ENCODE results near the gene TIGAR. TPM values are rescaled to one million over a fixed set of nuclear protein-coding genes. Genes with fewer than 3 reads are reported as not detected.

Gene TIGAR
- total and polyA plus RNA-seq, 2 of the 8 experiments (the other 6 are each of a cell fraction or from before 2014, with no cell fraction given) = 3.8 to 26.4 TPM

- 88% methylated on average over 16 of the region's 16 CpGs; no CpG with 5 or more reads in 1 of the 2 experiments for WGBS, 2 experiments (ENCODE audit: extremely low coverage in 1 of 2, insufficient coverage in 1 of 2, insufficient read length in 1 of 2, insufficient replicate concordance in 2 of 2, low coverage in 1 of 2, low lambda C conversion rate in 2 of 2, missing lambda C conversion rate in 1 of 2)
- CTCF ChIA-PET (ENCODE audit: partially characterized antibody) = interaction anchor here (0.7 to 3.4 kb wide), 7 partner anchors 9 to 406 kb away, joined by 3 to 20 read pairs (median 3); no protein-coding TSS in a partner anchor
- Histone ChIP-seq H3K9ac (replicated peaks in 1 of 4; ENCODE audit: extremely low read depth in 1 of 4, low read depth in 3 of 4, low read length in 3 of 4) (no peak overlapping the region; a peak in 1 of 7 replicates), H3K27ac (ENCODE audit: low read depth, low read length) (no peak overlapping the region), H3K4ac (replicated peaks; ENCODE audit: insufficient read length, low read depth, low read length) (no peak overlapping the region), H2BK15ac (ENCODE audit: low read length) (no peak overlapping the region), H3K56ac (replicated peaks; ENCODE audit: insufficient read length, low read depth, low read length) (no peak overlapping the region), H4K20me1 (replicated peaks in 1 of 2; ENCODE audit: control insufficient read depth in 1 of 2, insufficient read depth in 2 of 2, low read length in 2 of 2) (peaks cover 43 to 55% of the 10 kb centered on the region in 2 experiments), H2AFZ (ENCODE audit: low read length) (no peak overlapping the region), H3K36me3 (ENCODE audit: control insufficient read depth in 2 of 4, insufficient read depth in 4 of 4, low read length in 3 of 4) (peaks cover 21 to 92% (median 63%) of the 10 kb centered on the region in 4 experiments), H4K8ac (ENCODE audit: extremely low read depth, insufficient read depth, low read length) (no peak overlapping the region; the same call in 1 of the 2 replicates), H2BK12ac (ENCODE audit: low read depth, low read length) (no peak overlapping the region), H2BK20ac (ENCODE audit: low read length) (no peak overlapping the region), H3K4me3 (ENCODE audit: extremely low read depth in 1 of 4, insufficient read depth in 2 of 4, low read depth in 3 of 4, low read length in 4 of 4) (no peak overlapping the region), H3K23ac (ENCODE audit: insufficient read length) (no peak overlapping the region), H4K91ac (replicated peaks; ENCODE audit: insufficient read length, low read length) (no peak overlapping the region), H2BK120ac (replicated peaks; ENCODE audit: low read depth, low read length) (no peak overlapping the region), H3K14ac (ENCODE audit: insufficient read length) (no peak overlapping the region), H2BK5ac (ENCODE audit: low read depth, low read length) (no peak overlapping the region), H3K79me1 (ENCODE audit: low read depth, low read length) (peaks cover 11% of the 10 kb centered on the region), H3K4me2 (ENCODE audit: insufficient read depth in 1 of 2, low read depth in 2 of 2, low read length in 2 of 2) (no peak overlapping the region), H3K79me2 (ENCODE audit: control insufficient read depth in 1 of 2, insufficient read depth in 2 of 2, low read length in 2 of 2) (peaks cover 3 to 81% of the 10 kb centered on the region in 2 experiments; a peak in 3 of 4 replicates), H3K23me2 (ENCODE audit: low read depth, low read length) (no peaks in the 10 kb centered on the region), H3K27me3 (replicated peaks in 1 of 4; ENCODE audit: control insufficient read depth in 3 of 4, extremely low read depth in 1 of 4, insufficient read depth in 3 of 4, low read length in 3 of 4) (no peaks in the 10 kb centered on the region), H2AK5ac (ENCODE audit: low read depth, low read length) (no peak overlapping the region), H3K18ac (ENCODE audit: extremely low read depth, low read length) (no peak overlapping the region), H3K9me3 (ENCODE audit: insufficient read depth in 2 of 2, low read depth in 1 of 2, low read length in 1 of 2) (no peaks in the 10 kb centered on the region), H3K4me1 (replicated peaks in 1 of 4; ENCODE audit: control insufficient read depth in 3 of 4, insufficient read depth in 4 of 4, low read length in 3 of 4) (peaks cover 0 to 9% (median 0%) of the 10 kb centered on the region in 4 experiments; a peak in 4 of 7 replicates), H4K5ac (ENCODE audit: insufficient read length, low read depth, low read length) (no peak overlapping the region)
- DNase-seq (ENCODE audit: low read depth in 1 of 2, low spot score in 2 of 2) = no peak
- no peak for FAIRE-seq
- POLR2A ChIA-PET (ENCODE audit: partially characterized antibody) = interaction anchor here (25.4 to 29.3 kb wide), 2 partner anchors 5 to 10 kb away, joined by 531 read pairs; partner anchors contain the start of gene CCND2
- TF ChIP-seq BRCA1 (IDR thresholded peaks at IDR 0.05; ENCODE audit: low read depth, low read length) = no peak
- TF ChIP-seq CEBPB (IDR thresholded peaks at IDR 0.05; ENCODE audit: low read depth, low read length) = no peak
- no peak for TF ChIP-seq TAF1 (IDR thresholded peaks at IDR 0.05; ENCODE audit: low read depth, low read length)
- TF ChIP-seq EP300 (IDR thresholded peaks at IDR 0.05; ENCODE audit: borderline replicate concordance in 1 of 2, low read depth in 2 of 2, low read length in 2 of 2) = no peak
- TF ChIP-seq JUND (IDR thresholded peaks at IDR 0.05; ENCODE audit: low read length) = no peak
- TF ChIP-seq, protein P1, sequence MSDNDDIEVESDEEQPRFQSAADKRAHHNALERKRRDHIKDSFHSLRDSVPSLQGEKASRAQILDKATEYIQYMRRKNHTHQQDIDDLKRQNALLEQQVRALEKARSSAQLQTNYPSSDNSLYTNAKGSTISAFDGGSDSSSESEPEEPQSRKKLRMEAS (IDR thresholded peaks at IDR 0.05) = no peak
- TF ChIP-seq POLR2A (IDR thresholded peaks at IDR 0.05; ENCODE audit: control extremely low read depth in 1 of 2, low read depth in 2 of 2, low read length in 2 of 2) = no peak
- TF ChIP-seq TBP (IDR thresholded peaks at IDR 0.05; ENCODE audit: low read depth, low read length) = no peak
- no peak for TF ChIP-seq NRF1 (IDR thresholded peaks at IDR 0.05; ENCODE audit: low read depth, low read length)
- no peak for TF ChIP-seq MAFK (IDR thresholded peaks at IDR 0.05; ENCODE audit: low read depth, low read length)
- no peak for TF ChIP-seq KDM4A (IDR thresholded peaks at IDR 0.05; ENCODE audit: low read depth, low read length, severe bottlenecking)
- no peak for TF ChIP-seq CHD1 (IDR thresholded peaks at IDR 0.05; ENCODE audit: low read depth, low read length)
- TF ChIP-seq BACH1 (IDR thresholded peaks at IDR 0.05; ENCODE audit: low read length) = no peak
- no peak for TF ChIP-seq GTF2F1 (IDR thresholded peaks at IDR 0.05; ENCODE audit: borderline replicate concordance, low read depth, low read length)
Measured at GRCh38 chr12:4292341-4293073, 28.5 kb upstream of the TIGAR start.
